Measurements from ENCODE around the gene ENTHD1.

GRCh38 chr22:39893526-39893925, at the start of gene ENTHD1:
- TF ChIP-seq, protein P1, sequence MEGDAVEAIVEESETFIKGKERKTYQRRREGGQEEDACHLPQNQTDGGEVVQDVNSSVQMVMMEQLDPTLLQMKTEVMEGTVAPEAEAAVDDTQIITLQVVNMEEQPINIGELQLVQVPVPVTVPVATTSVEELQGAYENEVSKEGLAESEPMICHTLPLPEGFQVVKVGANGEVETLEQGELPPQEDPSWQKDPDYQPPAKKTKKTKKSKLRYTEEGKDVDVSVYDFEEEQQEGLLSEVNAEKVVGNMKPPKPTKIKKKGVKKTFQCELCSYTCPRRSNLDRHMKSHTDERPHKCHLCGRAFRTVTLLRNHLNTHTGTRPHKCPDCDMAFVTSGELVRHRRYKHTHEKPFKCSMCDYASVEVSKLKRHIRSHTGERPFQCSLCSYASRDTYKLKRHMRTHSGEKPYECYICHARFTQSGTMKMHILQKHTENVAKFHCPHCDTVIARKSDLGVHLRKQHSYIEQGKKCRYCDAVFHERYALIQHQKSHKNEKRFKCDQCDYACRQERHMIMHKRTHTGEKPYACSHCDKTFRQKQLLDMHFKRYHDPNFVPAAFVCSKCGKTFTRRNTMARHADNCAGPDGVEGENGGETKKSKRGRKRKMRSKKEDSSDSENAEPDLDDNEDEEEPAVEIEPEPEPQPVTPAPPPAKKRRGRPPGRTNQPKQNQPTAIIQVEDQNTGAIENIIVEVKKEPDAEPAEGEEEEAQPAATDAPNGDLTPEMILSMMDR (tag by site-specific recombination; IDR thresholded peaks at IDR 0.05), result no peak
- TF ChIP-seq BCL11B (tag by site-specific recombination; IDR thresholded peaks at IDR 0.05; ENCODE audit: low read depth) (no peak), ZNF302 (tag by site-specific recombination; IDR thresholded peaks at IDR 0.05; ENCODE audit: low read depth) (no peak), ZBTB17 (tag by site-specific recombination; IDR thresholded peaks at IDR 0.05) (no peak), ZNF350 (tag by site-specific recombination; IDR thresholded peaks at IDR 0.05) (no peak), ZNF549 (tag by site-specific recombination; IDR thresholded peaks at IDR 0.05) (no peak), ZNF660 (tag by site-specific recombination; IDR thresholded peaks at IDR 0.05) (no peak), ZNF791 (tag by site-specific recombination; IDR thresholded peaks at IDR 0.05) (no peak), ZEB2 (tag by site-specific recombination; IDR thresholded peaks at IDR 0.05) (no peak)
- TF ChIP-seq, protein P2, sequence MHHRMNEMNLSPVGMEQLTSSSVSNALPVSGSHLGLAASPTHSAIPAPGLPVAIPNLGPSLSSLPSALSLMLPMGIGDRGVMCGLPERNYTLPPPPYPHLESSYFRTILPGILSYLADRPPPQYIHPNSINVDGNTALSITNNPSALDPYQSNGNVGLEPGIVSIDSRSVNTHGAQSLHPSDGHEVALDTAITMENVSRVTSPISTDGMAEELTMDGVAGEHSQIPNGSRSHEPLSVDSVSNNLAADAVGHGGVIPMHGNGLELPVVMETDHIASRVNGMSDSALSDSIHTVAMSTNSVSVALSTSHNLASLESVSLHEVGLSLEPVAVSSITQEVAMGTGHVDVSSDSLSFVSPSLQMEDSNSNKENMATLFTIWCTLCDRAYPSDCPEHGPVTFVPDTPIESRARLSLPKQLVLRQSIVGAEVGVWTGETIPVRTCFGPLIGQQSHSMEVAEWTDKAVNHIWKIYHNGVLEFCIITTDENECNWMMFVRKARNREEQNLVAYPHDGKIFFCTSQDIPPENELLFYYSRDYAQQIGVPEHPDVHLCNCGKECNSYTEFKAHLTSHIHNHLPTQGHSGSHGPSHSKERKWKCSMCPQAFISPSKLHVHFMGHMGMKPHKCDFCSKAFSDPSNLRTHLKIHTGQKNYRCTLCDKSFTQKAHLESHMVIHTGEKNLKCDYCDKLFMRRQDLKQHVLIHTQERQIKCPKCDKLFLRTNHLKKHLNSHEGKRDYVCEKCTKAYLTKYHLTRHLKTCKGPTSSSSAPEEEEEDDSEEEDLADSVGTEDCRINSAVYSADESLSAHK (tag by site-specific recombination; IDR thresholded peaks at IDR 0.05), result no peak
- TF ChIP-seq, protein P3, sequence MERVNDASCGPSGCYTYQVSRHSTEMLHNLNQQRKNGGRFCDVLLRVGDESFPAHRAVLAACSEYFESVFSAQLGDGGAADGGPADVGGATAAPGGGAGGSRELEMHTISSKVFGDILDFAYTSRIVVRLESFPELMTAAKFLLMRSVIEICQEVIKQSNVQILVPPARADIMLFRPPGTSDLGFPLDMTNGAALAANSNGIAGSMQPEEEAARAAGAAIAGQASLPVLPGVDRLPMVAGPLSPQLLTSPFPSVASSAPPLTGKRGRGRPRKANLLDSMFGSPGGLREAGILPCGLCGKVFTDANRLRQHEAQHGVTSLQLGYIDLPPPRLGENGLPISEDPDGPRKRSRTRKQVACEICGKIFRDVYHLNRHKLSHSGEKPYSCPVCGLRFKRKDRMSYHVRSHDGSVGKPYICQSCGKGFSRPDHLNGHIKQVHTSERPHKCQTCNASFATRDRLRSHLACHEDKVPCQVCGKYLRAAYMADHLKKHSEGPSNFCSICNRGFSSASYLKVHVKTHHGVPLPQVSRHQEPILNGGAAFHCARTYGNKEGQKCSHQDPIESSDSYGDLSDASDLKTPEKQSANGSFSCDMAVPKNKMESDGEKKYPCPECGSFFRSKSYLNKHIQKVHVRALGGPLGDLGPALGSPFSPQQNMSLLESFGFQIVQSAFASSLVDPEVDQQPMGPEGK (tag by site-specific recombination; IDR thresholded peaks at IDR 0.05), result no peak
